Ovary (tissue), 3 donors: ENCODE data around the gene ASAP2.

ENCODE experiments used
- CTCF ChIP-seq, 3 donors: fragments of 450-650 bp in 2 of 3; fragments of 200-600 bp in 1 of 3; IDR thresholded peaks; one replicate each; pipeline versions ENCODE4 v1.5.1 to v1.8.0; 2016 to 2022; ENCODE audit warnings: antibody characterized with exemption in 3 of 3, mild to moderate bottlenecking in 1 of 3
- EP300 ChIP-seq: sonication (generic); formaldehyde crosslinking; IDR thresholded peaks from one replicate; pipeline ENCODE4 v1.6.1; 2017; ENCODE audit warnings: antibody characterized with exemption
- POLR2A ChIP-seq: fragments of 450-650 bp; IDR thresholded peaks from one replicate; pipeline ENCODE4 v1.6.1; 2017; ENCODE audit warnings: antibody characterized with exemption, mild to moderate bottlenecking, moderate library complexity
- donor health status: DM: no; HTN: no; CAD: no.

- TF ChIP-seq CTCF (IDR thresholded peaks at IDR 0.05) (no peak), EP300 (no peak), POLR2A (no peak)
These were observed 167.6 kb downstream of the ASAP2 start for GRCh38 chr2:9374071-9374730.
